Neuronal stem cell (in vitro differentiated cells): ENCODE data around the gene XNDC1N.
"Not testable (repeated sequence)": the region's sequence is repeated elsewhere in the genome, so short reads cannot be mapped to it uniquely, and the experiment has no call there.

Source experiments
- DNase-seq: peaks from one replicate; pipeline ENCODE4 v3.0.0-alpha.2; 2013; ENCODE audit warnings: low spot score
- H2AFZ ChIP-seq: one replicate; pipeline ENCODE4 v1.6.1; 2013; ENCODE audit warnings: mild to moderate bottlenecking, low read length, inconsistent platforms
- H2AK5ac ChIP-seq: 2 replicates; pipeline ENCODE4 v1.6.1; 2013; ENCODE audit warnings: low read depth, mild to moderate bottlenecking, inconsistent platforms, low read length, moderate library complexity, mixed read lengths
- H2BK120ac ChIP-seq: 2 replicates; pipeline ENCODE4 v1.6.1; 2013; ENCODE audit warnings: low read depth, mild to moderate bottlenecking, inconsistent platforms, low read length, moderate library complexity, mixed read lengths
- H2BK12ac ChIP-seq: one replicate; pipeline ENCODE4 v1.6.1; 2013; ENCODE audit warnings: low read length, inconsistent platforms
- H2BK15ac ChIP-seq: 2 replicates; pipeline ENCODE4 v1.6.1; 2013; ENCODE audit warnings: mild to moderate bottlenecking, low read length, inconsistent platforms, mixed read lengths
- H2BK5ac ChIP-seq: one replicate; pipeline ENCODE4 v1.6.1; 2013; ENCODE audit warnings: inconsistent platforms, mild to moderate bottlenecking, low read length, moderate library complexity
- H3K14ac ChIP-seq: one replicate; pipeline ENCODE4 v1.6.1; 2013; ENCODE audit warnings: low read length, inconsistent platforms
- H3K18ac ChIP-seq: 2 replicates; pipeline ENCODE4 v1.6.1; 2013; ENCODE audit warnings: low read length, inconsistent platforms
- H3K23ac ChIP-seq: 2 replicates; pipeline ENCODE4 v1.6.1; 2013; ENCODE audit warnings: low read depth, mild to moderate bottlenecking, mixed read lengths, low read length, inconsistent platforms; ENCODE audit not compliant: poor library complexity
- H3K27ac ChIP-seq: replicated peaks from 3 replicates; pipeline ENCODE4 v1.5.1; 2013; ENCODE audit warnings: low read length, inconsistent platforms
- H3K27me3 ChIP-seq, 3 experiments: 2 replicates each; pipeline ENCODE4 v1.6.1; 2013; ENCODE audit warnings: low read length in 3 of 3, mild to moderate bottlenecking in 2 of 3, inconsistent platforms in 1 of 3, low read depth in 1 of 3, mixed read lengths in 1 of 3, moderate library complexity in 1 of 3; ENCODE audit not compliant: control insufficient read depth in 3 of 3, insufficient read depth in 3 of 3
- H3K36me3 ChIP-seq, 2 donors: replicated peaks in 1 of 2; 2 replicates each; pipeline ENCODE4 v1.6.1; 2013; ENCODE audit warnings: low read length in 2 of 2; ENCODE audit not compliant: control insufficient read depth in 2 of 2, insufficient read depth in 2 of 2
- H3K4ac ChIP-seq: 2 replicates; pipeline ENCODE4 v1.6.1; 2013; ENCODE audit warnings: inconsistent platforms, mild to moderate bottlenecking, low read length, moderate library complexity
- H3K4me1 ChIP-seq, 2 donors: 1 replicate in 1 of 2; 2 replicates in 1 of 2; pipeline ENCODE4 v1.6.1; 2013; ENCODE audit warnings: low read length in 2 of 2, low read depth in 1 of 2; ENCODE audit not compliant: control insufficient read depth in 2 of 2, insufficient read depth in 1 of 2
- H3K4me2 ChIP-seq: one replicate; pipeline ENCODE4 v1.6.1; 2013; ENCODE audit warnings: mild to moderate bottlenecking, low read length, inconsistent platforms; ENCODE audit not compliant: insufficient read depth, poor library complexity, severe bottlenecking
- H3K4me3 ChIP-seq, 2 donors: 2 replicates each; pipeline ENCODE4 v1.5.1; 2013; ENCODE audit warnings: low read length in 2 of 2, mild to moderate bottlenecking in 2 of 2, inconsistent platforms in 1 of 2, moderate library complexity in 1 of 2
- H3K79me1 ChIP-seq: one replicate; pipeline ENCODE4 v1.6.1; 2013; ENCODE audit warnings: low read depth, mild to moderate bottlenecking, inconsistent platforms, low read length, moderate library complexity
- H3K9ac ChIP-seq: one replicate; pipeline ENCODE4 v1.6.1; 2013; ENCODE audit warnings: mild to moderate bottlenecking, low read depth, low read length, inconsistent platforms; ENCODE audit not compliant: poor library complexity
- H3K9me3 ChIP-seq, 2 donors: replicated peaks in 1 of 2; 2 replicates each; pipeline versions ENCODE3 to v1.6.1; 2013; ENCODE audit warnings: low read length in 2 of 2, mild to moderate bottlenecking in 2 of 2, inconsistent platforms in 1 of 2, low read depth in 1 of 2, mixed read lengths in 1 of 2, moderate library complexity in 1 of 2; ENCODE audit not compliant: control insufficient read depth in 2 of 2, insufficient read depth in 1 of 2
- H4K8ac ChIP-seq: one replicate; pipeline ENCODE4 v1.6.1; 2013; ENCODE audit warnings: low read depth, mild to moderate bottlenecking, inconsistent platforms, low read length, moderate library complexity
- H4K91ac ChIP-seq: one replicate; pipeline ENCODE4 v1.6.1; 2013; ENCODE audit warnings: low read length, low read depth, mild to moderate bottlenecking, inconsistent platforms; ENCODE audit not compliant: poor library complexity
- WGBS, 2 donors: extraction: QIAGEN DNeasy Blood & Tissue Kit; methylation state at CpG; one replicate each; pipeline ENCODE4 v1.1.7; 2013; ENCODE audit warnings: missing lambda C conversion rate in 2 of 2, mixed read lengths in 1 of 2; ENCODE audit not compliant: insufficient read length in 2 of 2, insufficient replicate concordance in 1 of 2; ENCODE audit errors: extremely low coverage in 2 of 2; 5-methylcytosine and 5-hydroxymethylcytosine counted together

The XNDC1N gene

DNA sequence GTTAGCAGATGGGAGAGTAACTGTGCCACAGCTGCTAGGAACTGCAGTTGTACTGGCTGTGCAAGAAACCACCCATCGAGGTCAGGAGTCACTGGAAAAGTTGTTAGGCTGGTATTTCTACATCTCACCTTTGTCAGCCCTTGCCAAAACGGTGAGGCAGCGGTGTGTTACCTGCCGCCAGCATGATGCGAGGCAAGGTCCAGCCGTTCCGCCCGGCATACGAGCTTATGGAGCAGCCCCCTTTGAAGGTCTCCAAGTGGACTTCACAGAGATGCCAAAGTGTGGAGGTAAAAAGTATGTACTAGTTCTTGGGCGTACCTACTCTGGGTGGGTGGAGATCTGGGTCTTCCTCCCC is 16.4 kb downstream of the XNDC1N start:
- no CpG with 5 or more reads among the region's 10 CpGs for WGBS, 2 donors
- not testable (repeated sequence) for H2BK12ac ChIP-seq, H3K4me2 ChIP-seq

DNA sequence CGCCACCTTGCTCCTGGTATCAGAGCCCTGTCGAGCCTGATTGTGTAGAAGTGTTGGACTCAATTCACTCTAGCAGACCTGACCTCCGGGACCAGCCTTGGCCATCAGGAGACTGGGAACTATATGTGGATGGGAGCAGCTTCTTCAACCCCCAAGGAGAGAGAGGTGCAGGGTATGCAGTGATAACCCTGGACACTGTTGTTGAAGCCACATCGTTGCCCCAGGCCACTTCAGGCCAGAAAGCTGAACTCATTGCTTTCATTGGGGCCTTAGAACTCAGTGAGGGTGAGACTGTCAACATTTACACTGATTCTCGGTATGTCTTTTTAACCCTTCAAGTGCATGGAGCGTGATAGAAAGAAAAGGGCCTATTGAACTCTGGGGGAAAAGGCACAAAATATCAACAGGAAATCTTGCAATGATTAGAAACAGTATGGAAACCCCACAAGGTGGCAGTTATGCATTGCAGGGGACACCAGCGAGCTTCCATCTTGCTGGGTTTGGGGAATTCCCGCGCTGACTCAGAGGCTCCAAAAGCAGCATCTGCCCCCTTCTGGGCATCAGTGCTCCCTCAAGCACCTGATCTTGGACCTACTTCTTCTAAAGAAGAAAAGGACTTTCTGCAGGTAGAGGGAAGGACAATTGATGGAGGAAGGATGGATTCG is 16.9 kb downstream of the XNDC1N start:
- no CpG with 5 or more reads among the region's 10 CpGs for WGBS, 2 donors
- H4K8ac ChIP-seq, H2BK120ac ChIP-seq, H2AFZ ChIP-seq, DNase-seq, H3K4me2 ChIP-seq, H3K23ac ChIP-seq, H4K91ac ChIP-seq, H3K4me3 ChIP-seq, H3K18ac ChIP-seq, H3K9me3 ChIP-seq, H2BK12ac ChIP-seq, H3K27me3 ChIP-seq, H3K27ac ChIP-seq, H2BK5ac ChIP-seq, H3K4me1 ChIP-seq, H3K4ac ChIP-seq, H3K14ac ChIP-seq, H2AK5ac ChIP-seq, H3K9ac ChIP-seq, H3K79me1 ChIP-seq, H2BK15ac ChIP-seq: not testable (repeated sequence)
- peaks cover 6 to 46% of the 10 kb centered on the region in 2 donors for H3K36me3 ChIP-seq

More for the DNA sequence above, 16.4 kb downstream of the XNDC1N start:
- DNase-seq, H3K4ac ChIP-seq, H3K14ac ChIP-seq, H3K79me1 ChIP-seq, H2AK5ac ChIP-seq, H3K27me3 ChIP-seq, H3K9ac ChIP-seq, H2BK5ac ChIP-seq, H3K18ac ChIP-seq, H2BK120ac ChIP-seq, H4K91ac ChIP-seq, H3K23ac ChIP-seq, H3K4me3 ChIP-seq, H3K9me3 ChIP-seq, H3K27ac ChIP-seq, H2BK15ac ChIP-seq, H2AFZ ChIP-seq, H4K8ac ChIP-seq, H3K4me1 ChIP-seq: not testable (repeated sequence)
- H3K36me3 ChIP-seq = peaks cover 6 to 48% of the 10 kb centered on the region in 2 donors

- not testable (repeated sequence) for H3K4me2 ChIP-seq, H3K18ac ChIP-seq, H2AK5ac ChIP-seq, H2BK5ac ChIP-seq, H3K79me1 ChIP-seq, H4K91ac ChIP-seq, H3K14ac ChIP-seq, H3K4ac ChIP-seq, H3K27ac ChIP-seq, H2BK12ac ChIP-seq, H3K4me3 ChIP-seq, H3K27me3 ChIP-seq, DNase-seq, H3K9ac ChIP-seq, H3K23ac ChIP-seq, H3K4me1 ChIP-seq, H2AFZ ChIP-seq, H2BK120ac ChIP-seq, H4K8ac ChIP-seq, H3K9me3 ChIP-seq, H2BK15ac ChIP-seq
- H3K36me3 ChIP-seq = peaks cover 3 to 40% of the 10 kb centered on the region in 2 donors
- no CpG with 5 or more reads among the region's 5 CpGs for WGBS, 2 donors
Measured at GRCh38 chr11:71910775-71911174, 17.6 kb downstream of the XNDC1N start.

GRCh38 chr11:71908218-71908617 is 20.2 kb downstream of the XNDC1N start:
- WGBS, 2 donors = 100% methylated on average over 2 of the region's 9 CpGs; no CpG with 5 or more reads in 1 of the 2 donors
- H3K4me3 ChIP-seq = no peak overlapping the region
- H2BK15ac ChIP-seq = no peak overlapping the region
- no peak overlapping the region for H2BK5ac ChIP-seq
- no peak overlapping the region for H2BK120ac ChIP-seq
- H3K27me3 ChIP-seq = no peaks in the 10 kb centered on the region
- no peak overlapping the region for H2BK12ac ChIP-seq
- H2AK5ac ChIP-seq = no peak overlapping the region
- H3K4me2 ChIP-seq = no peak overlapping the region
- no peak overlapping the region for H3K4ac ChIP-seq
- H3K18ac ChIP-seq = no peak overlapping the region
- no peak overlapping the region for H4K91ac ChIP-seq
- peaks cover 0 to 29% of the 10 kb centered on the region in 2 donors for H3K36me3 ChIP-seq
- no peak overlapping the region for H3K23ac ChIP-seq
- H3K4me1 ChIP-seq = no peaks in the 10 kb centered on the region
- DNase-seq = no peak
- H3K27ac ChIP-seq = no peak overlapping the region
- no peak overlapping the region for H4K8ac ChIP-seq
- no peak overlapping the region for H3K14ac ChIP-seq
- H2AFZ ChIP-seq = no peak overlapping the region
- H3K9ac ChIP-seq = no peak overlapping the region
- H3K79me1 ChIP-seq = no peaks in the 10 kb centered on the region
- H3K9me3 ChIP-seq = no peaks in the 10 kb centered on the region
